ENCODE data around the gene CYB561.
A peak's percentile ranks its signal among the peaks of the same experiment; 100 is the strongest.
"Not testable (repeated sequence)": the region's sequence is repeated elsewhere in the genome, so short reads cannot be mapped to it uniquely, and the experiment has no call there.

Gene CYB561

DNA sequence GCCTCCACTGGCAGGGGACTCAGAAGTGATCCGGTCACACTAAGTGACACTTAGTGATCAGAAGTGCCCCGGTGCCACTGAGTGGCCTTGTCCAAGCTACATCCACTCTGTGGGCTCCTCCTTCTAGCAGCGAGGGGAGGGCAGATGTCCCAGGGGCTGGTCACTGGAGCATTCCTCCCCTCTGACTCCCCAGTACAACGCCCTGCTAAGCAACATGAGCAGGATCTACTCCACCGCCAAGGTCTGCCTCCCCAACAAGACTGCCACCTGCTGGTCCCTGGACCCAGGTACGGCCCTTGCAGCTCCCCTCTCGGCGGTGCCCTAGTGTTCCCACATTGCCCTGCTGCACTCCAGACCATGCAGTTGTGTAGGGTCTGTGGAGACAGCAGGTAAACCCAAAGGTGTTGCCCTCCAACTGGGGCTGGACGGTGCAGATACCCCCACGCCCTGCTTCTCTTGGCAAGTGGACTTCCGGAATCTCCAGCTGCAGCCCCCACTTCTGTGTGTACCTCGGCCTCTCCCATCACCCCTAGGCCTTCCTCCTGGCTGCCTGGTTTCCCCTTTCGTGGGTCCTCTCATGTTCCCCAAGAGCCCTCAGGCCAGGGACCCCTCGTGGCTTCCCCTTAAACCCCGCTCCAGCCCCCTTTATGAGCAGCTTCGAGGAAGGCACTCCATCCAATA lies 32.8 kb upstream of the CYB561 start:
- DNase-seq, result peak; percentile 75

DNA sequence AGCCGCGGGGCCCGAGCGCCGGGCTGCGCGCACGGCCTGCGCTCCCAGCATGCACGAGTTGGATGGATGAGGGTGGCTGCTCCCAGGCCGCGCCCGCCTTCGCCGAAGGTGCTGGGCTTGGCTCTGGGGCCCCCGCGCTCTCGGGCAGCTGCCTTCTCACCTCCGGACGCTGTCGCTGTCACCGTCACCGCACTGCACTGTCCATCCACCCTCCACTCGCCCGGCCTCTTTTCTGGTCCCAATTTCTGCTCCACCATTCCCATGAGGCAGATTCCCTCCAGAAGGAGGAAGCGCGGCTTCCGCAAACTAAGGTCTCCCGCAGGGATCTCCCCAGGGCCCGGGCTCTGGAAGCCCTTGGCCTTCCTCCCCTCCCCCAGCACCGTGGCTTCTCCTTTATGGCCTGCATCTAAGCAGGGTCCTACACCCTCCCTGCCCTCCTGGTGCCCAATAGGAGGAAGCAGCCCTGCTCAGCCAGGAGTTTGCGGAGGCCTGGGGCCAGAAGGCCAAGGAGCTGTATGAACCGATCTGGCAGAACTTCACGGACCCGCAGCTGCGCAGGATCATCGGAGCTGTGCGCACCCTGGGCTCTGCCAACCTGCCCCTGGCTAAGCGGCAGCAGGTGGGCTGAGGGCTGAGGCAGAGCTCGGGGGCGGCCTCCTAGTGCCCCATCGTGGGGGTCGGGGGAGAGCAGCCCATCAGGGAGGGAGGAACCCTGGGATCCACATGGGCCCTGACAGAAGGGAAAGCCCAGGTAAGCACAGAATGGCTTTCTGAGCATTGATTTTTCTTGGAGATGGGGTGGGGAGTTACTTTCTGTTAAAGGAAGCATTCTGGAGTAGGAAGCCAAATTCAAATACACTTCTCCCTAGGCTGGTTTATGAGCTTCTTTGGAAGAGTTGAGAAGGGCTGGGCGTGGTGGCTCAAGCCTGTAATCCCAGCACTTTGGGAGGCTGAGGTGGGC lies 31.7 kb upstream of the CYB561 start:
- DNase-seq, result peak; percentile 78

DNA sequence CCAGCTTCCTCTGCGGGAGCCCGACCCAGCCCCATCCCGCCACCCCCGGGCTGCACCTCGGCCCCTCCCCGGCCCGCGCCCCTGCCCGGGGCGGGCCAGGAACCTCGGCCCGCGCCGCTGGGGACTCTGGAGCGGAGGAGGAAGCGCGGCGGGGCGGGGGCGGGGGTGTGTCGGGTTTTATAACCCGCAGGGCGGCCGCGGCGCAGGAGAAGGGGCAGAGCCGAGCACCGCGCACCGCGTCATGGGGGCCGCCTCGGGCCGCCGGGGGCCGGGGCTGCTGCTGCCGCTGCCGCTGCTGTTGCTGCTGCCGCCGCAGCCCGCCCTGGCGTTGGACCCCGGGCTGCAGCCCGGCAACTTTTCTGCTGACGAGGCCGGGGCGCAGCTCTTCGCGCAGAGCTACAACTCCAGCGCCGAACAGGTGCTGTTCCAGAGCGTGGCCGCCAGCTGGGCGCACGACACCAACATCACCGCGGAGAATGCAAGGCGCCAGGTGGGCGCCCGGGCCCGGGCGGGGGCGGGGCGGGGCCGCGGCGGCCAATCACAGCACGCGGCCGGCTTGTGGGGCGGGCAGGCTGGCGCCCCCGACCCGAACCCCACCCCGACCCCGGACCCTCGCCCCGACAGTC lies 30.9 kb upstream of the CYB561 start, which contains the start of gene ACE:
ACE (plus strand) TSS at position 208 of the 626 bp plus-strand sequence; CDS start at position 242, 34 bp downstream.
- DNase-seq, result peak; percentile 83

DNA sequence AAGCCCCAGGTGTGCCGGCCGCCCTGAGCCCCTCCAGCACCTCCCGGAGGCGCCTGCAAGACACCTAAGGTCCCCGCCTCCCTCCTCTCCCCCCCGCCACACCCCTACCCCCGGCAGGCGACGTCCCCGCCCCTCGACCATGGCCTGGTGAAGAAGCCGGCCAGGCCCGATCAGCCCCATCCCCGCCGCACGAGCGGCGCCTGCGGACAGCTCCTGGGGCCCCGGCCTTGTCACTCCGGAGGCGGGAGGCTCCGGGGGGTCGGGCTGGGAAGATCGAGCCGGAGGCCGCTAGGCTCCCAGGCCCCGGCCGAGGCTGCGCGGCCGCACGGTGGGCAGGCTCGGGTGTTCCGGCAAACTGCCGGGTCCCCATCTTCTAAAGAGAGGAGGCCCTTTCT lies 30.4 kb upstream of the CYB561 start:
- DNase-seq, result peak; percentile 77

DNA sequence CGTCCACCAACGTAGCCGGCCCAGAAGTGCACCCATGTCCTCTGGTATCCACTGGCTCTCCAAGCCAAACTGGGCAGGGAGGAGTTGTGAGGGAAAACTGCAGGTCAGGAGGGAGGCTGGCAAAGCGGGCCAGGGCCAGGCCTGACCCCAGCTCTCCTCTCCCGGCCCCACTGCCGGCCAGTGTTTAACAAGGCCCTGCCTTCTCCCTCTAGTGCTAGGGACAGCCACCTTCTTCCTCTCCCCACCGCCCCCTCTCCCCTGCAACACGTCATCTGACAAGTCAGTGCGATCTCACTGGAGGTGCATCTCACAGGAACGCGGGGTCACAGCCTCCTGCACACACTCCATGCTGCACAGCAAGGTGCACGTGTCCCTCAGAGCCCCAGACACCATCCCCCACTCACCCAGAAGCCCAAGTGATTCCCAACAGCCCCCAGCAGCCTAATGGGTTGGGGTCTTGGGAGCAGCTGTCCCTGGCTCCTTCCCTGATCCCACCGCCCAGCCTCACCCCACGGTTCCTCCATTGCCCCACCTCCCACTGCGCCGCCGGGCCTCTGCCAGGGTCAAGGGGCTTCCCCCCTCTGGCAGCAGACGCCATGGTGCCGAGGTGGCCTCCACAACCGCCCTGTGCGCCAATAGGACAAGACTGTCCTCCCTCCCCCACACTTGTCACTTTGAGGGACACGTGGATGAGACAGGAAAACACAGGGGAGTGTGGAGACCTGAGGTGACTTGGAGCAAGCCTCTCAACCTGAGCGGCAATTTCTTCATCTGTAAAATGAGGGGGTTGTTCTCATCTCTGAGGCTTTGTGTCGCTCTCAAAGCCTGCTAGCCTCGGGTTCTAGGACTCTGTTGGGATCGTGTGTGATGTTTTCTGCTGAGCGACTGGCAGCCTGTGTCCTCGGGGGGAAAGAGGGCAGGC lies 29.6 kb upstream of the CYB561 start:
- peak; percentile 51 for DNase-seq

DNA sequence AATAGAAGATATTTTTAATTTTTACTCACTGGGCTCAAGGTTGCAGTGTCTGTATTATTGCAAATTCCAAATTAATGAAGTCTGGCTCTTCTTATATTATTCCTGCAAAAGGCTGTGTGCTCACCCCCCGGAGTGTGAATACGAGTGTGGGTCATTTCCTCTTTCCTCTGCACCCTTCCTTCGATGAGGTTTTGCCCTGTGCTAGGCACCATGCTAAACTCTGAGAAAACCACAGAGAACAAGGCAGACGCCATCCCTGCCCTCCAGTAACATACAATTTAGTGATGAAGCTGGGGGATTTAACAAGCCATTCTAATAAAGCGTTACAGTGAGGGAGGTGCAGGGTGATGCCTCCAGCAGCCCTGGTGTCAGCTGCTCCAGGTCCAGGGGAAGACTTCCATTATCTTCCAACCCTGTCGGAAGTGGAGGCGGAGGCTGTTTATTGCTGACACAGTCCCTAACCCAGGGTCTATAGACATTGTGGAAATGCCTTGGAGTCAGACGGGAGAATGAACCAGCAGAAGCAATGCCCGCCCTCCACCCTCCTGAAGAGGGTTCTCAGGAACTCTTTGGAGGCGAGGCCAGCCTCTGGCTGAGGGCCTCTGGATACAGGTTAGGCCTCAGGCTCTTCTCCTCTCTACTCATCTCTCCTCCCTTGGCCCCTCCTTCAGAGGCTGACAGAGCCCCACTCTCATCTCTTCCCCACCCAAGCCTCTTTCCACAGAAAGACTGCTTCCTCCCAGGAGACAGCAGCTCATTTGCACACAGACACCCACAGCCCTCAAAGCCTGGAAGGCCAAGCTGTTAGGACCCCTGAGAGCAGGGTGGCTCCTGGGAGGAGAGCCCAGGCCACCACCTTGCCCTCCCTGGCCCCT lies 28.7 kb upstream of the CYB561 start:
- no peak for DNase-seq

DNA sequence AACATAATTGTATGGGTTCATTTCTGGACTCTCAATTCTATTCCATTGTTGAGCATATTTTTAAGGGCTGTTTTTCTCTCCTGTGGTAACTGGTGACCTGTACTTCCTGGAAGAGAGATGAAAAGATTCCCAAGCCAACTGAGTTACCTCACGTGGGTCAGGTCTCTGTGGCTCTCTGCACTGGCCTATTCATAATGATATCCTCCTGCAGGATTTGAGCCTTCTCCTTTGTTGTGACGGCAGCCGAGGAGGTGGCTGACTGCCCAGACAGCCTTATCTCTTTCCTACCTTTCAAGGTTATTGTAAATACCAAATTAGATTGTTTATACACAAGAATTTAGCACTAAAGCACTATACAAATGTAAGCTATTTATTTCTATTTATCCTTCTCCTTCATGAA lies 28.1 kb upstream of the CYB561 start:
- DNase-seq, result no peak

DNA sequence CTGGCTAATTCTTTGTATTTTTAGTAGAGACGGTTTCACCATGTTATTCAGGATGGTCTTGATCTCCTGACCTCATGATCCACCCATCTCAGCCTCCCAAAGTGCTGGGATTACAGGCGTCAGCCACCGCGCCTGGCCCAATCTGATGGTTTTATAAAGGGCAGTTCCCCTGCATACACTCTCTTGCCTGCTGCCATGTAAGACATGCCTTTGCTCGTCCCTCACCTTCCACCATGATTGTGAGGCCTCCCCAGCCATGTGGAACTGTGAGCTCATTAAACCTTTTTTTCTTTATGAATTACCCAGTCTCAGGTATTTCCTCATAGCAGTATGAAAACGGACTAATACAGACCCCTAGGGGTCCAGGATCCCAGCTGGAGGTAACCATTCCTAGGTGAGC lies 22.0 kb upstream of the CYB561 start:
- not testable (repeated sequence) for DNase-seq

DNA sequence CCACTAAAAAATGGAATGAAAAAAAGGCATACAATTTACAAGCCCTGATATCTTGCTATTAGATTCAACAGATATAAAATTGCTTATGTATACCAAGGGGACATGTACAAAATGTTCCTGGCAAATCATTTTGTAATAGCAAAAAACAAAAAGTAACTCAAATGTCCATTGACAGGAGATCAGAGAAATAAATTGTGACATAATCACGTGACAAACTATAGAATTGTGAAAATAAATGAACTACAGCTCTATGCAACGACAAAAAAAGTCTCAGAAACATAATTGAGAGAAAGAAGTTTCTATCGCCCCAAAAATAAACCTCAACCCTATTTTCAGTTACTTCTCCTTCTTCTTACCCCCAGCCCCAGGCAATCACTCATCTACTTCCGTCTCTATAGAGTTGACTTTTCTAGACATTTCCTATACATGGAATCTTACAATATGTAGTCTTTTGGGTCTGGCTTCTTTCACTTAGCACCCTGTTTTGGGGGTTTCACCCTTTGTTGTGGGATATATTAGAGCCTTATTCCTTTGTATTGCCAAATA lies 18.7 kb upstream of the CYB561 start:
- no peak for DNase-seq

DNA sequence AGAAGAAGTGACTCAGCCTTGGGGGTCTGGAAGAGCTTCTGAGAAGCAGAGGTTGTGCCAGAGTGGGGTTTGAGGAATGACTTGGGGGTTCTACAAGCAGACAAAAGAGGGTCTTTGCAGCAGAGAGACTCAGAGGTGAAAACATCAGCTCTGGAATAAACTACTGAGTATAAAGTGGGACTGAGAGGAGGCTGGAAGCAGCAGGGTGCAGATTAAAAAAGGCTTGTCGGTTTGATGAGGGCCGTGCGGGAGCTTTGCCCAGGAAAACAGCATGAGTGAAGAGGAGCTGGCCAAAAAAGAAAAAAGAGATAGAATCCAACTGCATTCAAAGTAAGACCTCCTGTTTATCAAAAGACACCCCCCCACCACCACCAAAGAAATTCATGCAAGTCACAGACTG lies 17.7 kb upstream of the CYB561 start:
- no peak for DNase-seq

DNA sequence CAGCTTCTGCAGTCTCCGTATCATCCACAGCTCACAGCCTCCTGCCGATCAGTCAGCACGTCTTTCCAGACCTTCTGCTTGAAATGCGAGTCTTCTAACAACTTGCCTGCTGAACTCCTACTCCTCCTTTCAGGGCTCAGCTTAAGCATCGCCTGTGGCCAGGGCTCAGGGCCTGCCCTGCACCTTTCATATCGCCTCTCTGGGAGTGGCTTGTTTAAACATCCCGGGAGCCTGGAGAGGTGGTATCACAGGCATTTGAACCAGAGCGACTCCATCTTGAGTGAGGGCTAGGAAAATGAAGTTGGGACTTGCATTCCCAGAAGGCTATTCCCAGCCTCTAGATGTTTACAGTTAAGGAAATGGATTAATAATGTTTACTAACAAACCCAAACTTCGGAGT lies 13.9 kb upstream of the CYB561 start:
- DNase-seq, result no peak

DNA sequence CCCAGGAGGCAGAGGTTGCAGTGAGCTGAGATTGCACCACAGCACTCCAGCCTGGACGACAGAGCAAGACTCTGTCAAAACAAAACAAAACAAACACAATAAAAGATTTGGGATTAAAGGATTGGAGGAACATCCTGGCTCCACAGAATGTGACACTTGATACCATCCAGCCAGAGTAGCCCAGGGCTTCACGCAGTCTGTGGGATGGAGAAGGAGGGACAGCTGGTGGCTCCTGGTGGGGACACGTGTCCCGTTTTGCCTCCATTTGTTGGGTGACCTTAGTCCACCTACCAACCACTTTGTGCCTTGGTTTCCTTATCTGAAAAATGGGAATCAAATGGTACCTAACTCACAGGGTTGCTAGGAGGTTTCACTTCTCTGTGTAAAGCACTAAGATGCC lies 12.4 kb upstream of the CYB561 start:
- DNase-seq, result no peak

DNA sequence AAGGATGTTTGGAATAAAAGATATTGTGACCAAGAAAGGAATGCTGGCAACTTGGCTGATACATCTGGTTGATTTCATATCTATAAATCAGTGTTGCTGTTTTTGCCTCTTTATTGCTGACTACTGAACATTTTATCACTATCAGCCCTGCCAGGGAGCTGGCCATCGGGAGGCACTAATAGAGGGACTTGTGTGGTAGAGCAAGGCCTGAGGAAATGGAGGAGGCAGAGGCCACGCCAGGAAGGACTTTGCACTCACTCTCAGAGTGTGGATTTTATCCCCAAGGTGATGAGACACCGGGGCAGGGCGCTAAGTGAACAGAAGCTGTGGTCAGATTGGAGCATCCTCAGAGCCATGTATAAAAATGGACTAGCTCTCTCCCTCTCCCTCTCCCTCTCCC lies 9.3 kb upstream of the CYB561 start:
- DNase-seq, result no peak

DNA sequence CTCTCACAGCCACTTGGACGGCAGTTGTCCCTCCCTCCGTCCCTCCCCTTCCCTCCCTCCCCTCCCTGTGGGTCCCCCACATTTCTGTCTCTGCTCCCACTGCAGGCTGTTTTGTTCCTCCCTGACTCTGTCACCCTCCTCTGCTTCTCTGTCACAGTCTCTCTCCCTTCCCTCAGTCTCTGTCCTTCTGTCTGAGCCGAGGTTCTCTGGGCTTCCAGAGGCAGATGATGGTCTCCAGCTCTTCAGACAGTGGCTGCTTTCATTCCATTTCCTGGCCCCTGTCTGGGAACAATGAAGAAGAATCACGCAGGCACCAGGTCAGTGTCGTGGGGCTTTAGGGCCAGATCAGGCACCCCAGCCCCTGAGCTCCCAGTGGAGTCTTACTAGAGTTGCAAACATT lies 8.8 kb upstream of the CYB561 start:
- DNase-seq, result no peak

DNA sequence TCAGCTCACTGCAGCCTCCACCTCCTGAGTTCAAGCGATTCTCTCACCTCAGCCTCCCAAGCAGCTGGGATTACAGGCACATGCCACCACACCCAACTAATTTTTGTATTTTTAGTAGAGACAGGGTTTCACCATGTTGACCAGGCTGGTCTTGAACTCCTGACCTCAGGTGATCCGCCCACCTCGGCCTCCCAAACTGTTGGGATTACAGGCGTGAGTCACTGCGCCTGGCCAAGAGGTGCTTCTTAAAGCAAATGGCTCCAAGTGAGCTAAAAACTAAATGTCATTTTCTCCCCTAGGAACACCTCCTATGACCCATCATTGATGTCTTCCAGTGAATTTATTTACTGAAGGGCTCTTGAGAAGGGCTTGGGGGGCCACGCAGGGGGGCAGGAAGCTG lies 8.3 kb upstream of the CYB561 start:
- DNase-seq, result not testable (repeated sequence)

DNA sequence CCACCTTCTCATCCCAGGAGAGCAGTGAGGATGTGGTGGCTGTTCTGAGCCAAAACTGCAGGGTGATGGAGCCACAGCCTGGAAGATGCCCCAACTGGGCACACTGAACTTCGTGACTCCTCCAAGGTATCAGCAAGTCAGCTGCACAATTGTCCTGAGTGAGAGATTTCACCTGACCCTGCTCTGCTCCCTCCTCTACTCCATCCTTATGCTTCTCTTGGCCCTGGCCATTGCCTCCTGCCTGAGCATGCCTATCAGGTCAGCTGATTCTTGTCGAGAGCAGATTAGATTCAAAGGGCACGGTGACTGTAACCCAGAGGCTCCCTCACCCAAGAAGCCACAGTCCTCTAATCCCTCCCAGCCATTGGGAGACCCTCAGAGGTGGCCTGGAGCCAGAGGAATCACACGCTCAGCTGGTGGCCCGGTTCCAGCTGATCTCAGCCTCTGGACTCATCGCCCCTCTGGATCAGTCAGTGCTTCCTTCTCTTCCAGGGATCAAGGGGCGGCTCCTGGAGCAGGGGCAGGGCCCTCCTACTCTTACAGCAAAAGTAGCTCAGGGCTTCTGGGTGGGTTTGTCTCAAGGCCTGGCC lies 7.0 kb upstream of the CYB561 start:
- DNase-seq, result no peak

DNA sequence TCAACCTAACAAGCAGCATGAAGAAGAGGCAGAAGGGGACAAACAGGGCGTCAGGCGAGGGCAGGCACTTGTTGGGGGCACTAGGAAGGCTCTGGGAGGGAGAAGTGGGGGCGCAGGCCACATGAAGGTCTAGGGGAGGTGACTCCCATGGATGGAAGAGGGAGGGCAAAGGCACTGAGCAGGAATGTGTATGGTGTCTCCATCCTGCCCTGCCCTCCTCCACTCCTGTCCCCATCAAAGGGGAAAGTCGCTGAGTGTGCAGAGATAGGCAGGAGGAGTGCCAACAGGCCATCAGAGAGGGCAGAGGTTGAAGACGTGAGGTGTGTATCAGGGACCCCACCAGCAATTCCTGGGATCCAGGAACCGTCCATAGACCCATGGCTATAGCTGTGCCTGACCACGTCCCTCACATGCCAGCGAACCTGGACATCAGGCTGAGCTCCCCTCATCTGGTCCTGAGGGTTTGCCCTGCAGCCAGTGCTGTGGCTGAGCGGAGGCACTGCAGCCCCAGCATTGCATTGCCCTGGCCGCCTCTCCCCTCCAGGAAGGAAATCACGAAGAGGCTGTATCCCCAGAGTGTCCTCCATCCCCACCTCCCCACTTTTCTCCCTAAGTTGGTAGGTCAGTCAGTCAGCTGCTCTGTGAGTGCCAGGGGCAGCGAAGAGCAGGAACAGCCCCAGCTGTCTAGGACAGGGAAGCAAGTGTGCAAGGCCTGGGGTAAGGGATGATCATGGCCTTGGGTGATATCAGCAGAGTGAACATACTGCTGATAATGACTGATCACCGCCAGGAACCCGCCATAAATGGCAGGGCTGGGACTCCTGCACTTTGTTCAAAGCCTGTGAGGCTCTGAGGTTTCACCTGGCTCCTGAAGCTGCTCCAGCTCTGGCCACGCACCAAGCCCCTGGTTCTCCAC lies 6.2 kb upstream of the CYB561 start:
- DNase-seq, result no peak

DNA sequence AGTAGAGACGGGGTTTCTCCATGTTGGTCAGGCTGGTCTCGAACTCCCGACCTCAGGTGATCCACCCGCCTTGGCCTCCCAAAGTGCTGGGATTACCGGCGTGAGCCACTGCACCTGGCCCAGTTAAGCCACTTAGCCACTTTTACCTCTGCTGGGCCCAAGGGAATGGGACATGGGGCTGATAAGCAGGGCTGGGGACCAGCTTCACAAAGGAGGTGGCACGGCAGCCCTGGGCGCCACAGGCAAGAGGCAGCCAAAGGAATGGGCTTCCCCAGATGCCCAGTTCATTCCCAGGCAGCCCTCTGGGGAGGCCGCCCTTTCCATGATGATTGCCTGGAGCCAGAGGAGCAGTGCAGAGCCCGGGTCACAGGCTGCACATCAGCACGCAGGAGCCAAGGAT lies 5.0 kb upstream of the CYB561 start:
- no peak for DNase-seq

DNA sequence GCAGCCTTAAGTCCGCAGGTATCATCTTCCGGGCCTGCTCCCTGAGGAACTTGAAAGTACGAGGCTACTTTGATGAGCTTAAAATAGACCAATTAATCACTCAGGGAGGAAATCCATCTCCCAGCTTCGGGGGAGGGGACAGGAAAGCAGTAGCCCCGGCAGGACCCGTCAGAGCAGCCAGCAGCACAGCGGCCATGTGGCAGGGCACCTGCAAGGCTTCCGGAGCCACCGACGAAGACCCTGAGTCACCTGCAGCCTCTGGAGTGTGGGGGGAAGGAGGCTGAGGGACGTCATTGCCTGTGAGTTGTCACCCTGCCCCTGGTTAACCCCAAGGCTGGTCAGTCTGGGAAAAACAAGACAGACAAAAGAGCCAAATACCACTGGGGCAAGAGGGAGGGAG lies 4.4 kb upstream of the CYB561 start:
- no peak for DNase-seq

DNA sequence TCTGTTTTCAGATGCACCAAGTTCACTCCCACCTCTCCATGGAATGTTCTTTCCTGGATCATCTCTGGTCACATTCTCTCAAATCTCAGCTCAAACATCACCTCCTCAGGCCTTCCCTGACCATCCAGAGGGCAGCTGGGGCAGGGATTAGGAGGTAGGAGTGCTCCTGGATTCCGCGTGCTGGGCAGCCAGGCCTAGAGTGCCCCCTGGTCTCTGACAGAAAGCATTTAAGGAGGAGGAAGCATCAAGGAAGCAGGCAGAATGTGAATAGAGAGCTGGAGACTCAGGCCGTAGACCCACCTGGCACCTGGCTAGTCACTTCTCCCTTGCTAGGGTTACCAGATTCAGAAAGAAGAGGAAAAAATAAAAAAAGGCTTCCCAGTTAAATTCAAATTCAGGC lies 2.5 kb upstream of the CYB561 start:
- no peak for DNase-seq
